Right ventricle myocardium inferior (tissue), 1 donor: ENCODE measurements around the gene MARK2. TPM values are rescaled to one million over a fixed set of nuclear protein-coding genes. Genes with fewer than 3 reads are reported as not detected.

Source experiments
- ATAC-seq: fragments of 200-7000 bp; cut with Tn5 transposase; one replicate; pipeline ENCODE4 v1.9.1; 2020; ENCODE audit warnings: mild to moderate bottlenecking, moderate library complexity
- DNase-seq: peaks from one replicate; pipeline ENCODE4 v3.0.0; 2021; ENCODE audit errors: missing footprints
- intact Hi-C: fragments of 100-400 bp; cut with DNase I; formaldehyde crosslinking; loops from one replicate; pipeline ENCODE4 v1.11.0; 2022
- total RNA-seq: library from RNA; stranded (reverse); fragmentation: NEBNext Ultra II Directional; extraction: Animal tissue kit (Norgen Biotek cat#: 25700); gene quantifications from one replicate; pipeline ENCODE4 v1.2.1, GENCODE V29; 2021
- donor health status: DM: no; HTN: yes; CAD: no; lungs with severe emphysema.

MARK2 gene
- total RNA-seq, 1 donor from 2014 or later = 37.4 TPM

GRCh38 chr11:63873311-63873710 is 34.4 kb downstream of the MARK2 start:
- no peak for DNase-seq
- no peak for ATAC-seq
- intact Hi-C loops = loop anchor here (2.0 kb wide), 2 partner anchors 31 to 65 kb away; partner anchors contain the start of gene NAA40

GRCh38 chr11:63874511-63874910 is 35.6 kb downstream of the MARK2 start:
- intact Hi-C loops = loop anchor here (1.0 kb wide), 1 partner anchor 46 kb away; no protein-coding TSS in a partner anchor
- no peak for DNase-seq
- peak; percentile 50 for ATAC-seq

DNA sequence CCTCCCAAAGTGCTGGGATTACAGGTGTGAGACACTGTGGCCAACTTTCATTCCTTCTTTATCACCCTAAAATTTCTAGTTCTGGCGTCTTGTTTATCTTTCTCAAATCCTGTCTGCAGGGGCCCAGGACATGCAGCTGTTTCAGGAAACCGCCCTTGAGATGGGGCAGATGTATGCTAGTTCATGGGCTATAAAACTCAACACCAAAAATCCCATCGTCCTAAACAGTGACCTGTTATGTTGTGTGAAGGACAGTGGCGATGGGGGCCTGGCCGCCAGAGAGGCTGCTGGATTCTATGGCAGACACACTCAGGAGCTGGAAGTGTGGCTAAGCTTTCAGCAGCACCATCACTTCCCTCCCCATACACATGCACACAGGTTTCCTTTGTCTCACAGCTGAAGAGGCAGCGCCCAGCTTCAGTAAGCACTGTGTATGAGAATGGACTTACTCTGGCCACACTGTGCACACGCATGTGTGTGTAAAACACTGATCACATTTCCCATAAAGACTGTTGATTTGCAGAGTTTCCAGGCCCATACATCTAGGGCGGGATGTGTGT is 36.7 kb downstream of the MARK2 start:
- intact Hi-C loops = no loop called here
- ATAC-seq = no peak
- DNase-seq = no peak

GRCh38 chr11:63876616-63877015 is 37.7 kb downstream of the MARK2 start:
- intact Hi-C loops = no loop called here

DNA sequence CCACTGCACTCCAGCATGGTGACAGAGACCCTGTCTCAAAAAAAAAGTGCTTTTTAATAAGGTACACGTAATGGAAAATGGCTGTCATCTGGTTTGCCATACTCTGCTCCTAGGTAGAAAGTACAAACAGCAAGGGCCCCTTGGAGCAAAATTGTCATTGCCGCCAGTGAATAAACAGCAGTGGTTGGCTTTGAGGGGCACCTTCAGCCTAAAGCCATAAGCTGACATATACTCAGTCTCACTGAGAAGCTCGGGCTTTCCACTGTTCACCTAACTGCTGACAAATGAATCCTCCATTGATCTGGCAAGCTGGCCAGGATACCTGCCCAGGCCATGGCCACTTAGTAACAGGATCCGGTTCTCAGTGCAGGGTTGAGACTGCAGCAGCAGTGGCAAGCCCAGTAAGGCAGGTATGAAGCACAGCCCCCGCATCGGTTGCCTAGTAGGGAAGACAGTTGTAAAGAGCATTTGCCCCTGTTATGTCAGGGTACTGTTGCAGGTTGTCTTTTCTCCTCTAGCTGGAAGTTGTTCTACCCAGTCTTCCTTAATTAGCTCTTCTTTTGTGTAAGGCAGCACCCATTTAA is 38.8 kb downstream of the MARK2 start:
- intact Hi-C loops = no loop called here
- DNase-seq (no peak), ATAC-seq (no peak)

More at GRCh38 chr11:63876616-63877015, 37.7 kb downstream of the MARK2 start:
- no peak for DNase-seq
- no peak for ATAC-seq

- no peak for ATAC-seq
- no peak for DNase-seq
- intact Hi-C loops = no loop called here
These were observed 40.9 kb downstream of the MARK2 start for GRCh38 chr11:63879598-63880402.

- ATAC-seq (no peak), DNase-seq (no peak)
- intact Hi-C loops = no loop called here
These were observed 41.5 kb downstream of the MARK2 start for GRCh38 chr11:63880403-63880790.

DNA sequence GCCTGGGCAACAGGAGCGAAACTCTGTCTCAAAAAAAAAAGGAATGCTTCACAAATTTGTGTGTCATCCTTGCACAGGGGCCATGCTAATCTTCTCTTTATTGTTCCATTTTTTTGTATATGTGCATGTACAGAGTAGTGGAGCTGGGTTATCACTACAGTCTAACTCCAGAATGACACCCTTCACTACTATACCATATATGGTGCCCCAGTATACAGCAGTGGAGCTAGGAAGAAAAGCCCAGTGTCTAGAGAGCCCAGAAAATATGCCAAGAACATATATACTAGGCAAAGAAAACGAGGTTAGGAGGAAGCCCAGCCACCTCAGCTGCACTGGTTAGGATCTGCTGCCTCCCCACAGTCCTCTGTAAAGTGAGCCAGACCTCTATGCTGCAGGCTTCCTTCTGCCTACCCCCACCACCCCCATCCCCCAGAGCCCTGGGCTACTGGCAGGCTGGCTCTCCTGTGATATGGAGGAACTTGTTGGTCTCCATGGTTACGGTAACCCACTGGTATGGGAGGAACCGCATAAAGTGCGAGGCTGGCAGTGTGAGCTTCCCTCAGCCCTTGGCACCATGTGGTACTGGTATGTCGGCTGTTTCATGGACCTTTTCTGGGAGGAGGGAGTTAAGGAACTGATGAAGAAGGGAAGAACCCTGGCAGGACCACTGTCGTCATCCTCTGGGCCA is 43.8 kb downstream of the MARK2 start:
- intact Hi-C loops = no loop called here
- peak; percentile 66 for ATAC-seq

GRCh38 chr11:63883791-63884190 is 44.9 kb downstream of the MARK2 start:
- intact Hi-C loops = no loop called here
- no peak for ATAC-seq
- no peak for DNase-seq

More for the DNA sequence above, 43.8 kb downstream of the MARK2 start:
- DNase-seq = no peak

GRCh38 chr11:63884196-63884932 is 45.5 kb downstream of the MARK2 start:
- intact Hi-C loops = no loop called here
- no peak for ATAC-seq
- DNase-seq = no peak

DNA sequence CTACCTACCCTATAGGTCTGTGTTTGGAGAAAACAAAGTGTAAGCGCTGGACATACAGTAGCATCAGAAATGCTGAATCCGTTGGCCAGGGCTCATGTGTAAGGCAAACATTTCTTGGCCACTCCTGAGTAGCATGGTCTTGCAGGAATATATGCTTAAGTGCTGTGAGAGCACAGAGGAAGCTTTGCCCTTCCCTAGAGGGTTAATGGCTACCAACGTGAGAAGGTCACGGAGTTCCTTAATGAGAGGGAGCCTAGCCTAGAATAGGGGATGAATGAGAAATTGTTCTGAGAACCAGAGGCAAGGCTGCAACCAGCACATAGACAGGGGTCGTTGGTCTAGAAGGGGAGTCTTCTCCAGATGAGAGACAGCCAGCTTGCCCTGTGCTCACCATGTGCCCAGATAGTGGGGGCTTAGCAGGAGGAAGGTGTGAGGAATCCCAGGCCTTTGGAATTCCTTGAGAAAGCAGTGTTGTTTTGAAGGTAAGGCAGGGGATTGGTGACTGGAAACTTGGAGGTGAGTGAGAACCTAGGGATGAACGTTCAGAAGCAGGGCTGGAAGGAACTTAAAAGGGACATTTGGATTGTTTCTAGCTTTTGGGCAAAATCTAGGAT is 48.6 kb downstream of the MARK2 start:
- ATAC-seq (no peak), DNase-seq (no peak)
- intact Hi-C loops = no loop called here

- peak; percentile 87 for DNase-seq
- peak; percentile 65 for ATAC-seq
- intact Hi-C loops = no loop called here
These were observed 49.5 kb downstream of the MARK2 start for GRCh38 chr11:63888170-63889086.

GRCh38 chr11:63889344-63889743 is 50.4 kb downstream of the MARK2 start:
- intact Hi-C loops = no loop called here

DNA sequence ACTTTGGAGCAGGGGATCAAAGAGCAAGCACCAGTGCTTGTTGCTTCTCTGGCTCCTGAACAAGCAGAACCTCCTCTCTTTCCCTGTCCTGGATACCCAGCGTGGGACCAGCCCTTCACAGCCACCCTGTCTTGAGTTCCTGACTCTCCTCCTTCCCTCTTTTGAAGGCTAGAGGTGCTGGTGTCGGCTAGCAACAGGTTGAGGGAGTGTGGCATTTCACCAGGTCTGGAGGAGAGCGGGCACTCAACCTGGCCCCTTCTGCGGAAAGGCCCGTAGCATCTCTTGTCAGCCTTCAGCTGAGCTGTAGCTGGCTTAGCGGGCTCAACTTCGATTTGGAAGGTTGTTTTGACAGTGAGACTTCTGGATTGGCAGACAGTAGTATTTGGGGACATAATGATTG is 51.5 kb downstream of the MARK2 start:
- DNase-seq (no peak), ATAC-seq (no peak)
- intact Hi-C loops = no loop called here

More at GRCh38 chr11:63889344-63889743, 50.4 kb downstream of the MARK2 start:
- DNase-seq (no peak), ATAC-seq (no peak)

DNA sequence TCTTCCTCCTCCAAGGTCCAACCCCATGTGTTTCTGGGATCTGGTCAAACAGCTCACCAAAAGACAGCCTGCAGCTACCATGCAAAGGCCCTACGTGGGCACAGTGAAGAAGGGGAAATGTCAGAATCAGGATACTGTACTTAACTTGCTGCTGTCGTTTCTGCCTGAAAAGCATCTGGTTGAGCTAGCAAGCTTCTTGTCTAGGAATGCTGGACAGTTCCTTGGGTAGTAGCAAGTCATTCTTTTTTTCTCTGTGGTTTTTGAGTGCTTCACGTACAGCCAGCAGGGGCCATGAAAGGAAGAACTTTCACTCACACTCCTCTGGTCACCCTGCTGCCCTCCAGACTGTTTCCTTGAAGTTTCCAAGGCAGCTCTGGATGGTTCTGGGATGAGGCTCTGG is 53.3 kb downstream of the MARK2 start:
- ATAC-seq = no peak
- intact Hi-C loops = no loop called here
- no peak for DNase-seq

GRCh38 chr11:63893355-63893754 is 54.4 kb downstream of the MARK2 start:
- intact Hi-C loops = no loop called here
- ATAC-seq (no peak), DNase-seq (no peak)

DNA sequence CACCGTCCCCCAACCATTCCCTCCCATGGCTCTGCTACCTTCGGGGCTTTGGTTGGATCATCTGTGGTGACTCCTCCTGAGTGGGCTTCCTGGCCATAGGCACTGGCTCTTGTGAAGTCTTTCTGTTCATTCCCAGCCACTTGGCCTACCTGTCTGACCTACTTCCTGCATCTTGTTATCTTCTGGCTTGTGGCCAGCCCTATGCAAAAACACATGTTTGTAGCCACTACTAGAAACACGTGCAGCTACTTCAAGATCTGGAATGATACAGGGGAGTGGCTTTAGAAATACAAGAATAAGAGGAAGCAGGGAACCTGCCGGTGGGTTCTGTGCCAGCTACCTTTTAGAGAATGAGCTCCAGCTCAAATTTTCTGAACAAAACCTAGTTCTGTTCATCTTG is 57.2 kb downstream of the MARK2 start:
- no peak for ATAC-seq
- intact Hi-C loops = no loop called here

More for the DNA sequence above, 57.2 kb downstream of the MARK2 start:
- no peak for DNase-seq
